ENCODE results near the gene KLHDC4. TPM values are rescaled to one million over a fixed set of nuclear protein-coding genes. Genes with fewer than 3 reads are reported as not detected.

KLHDC4 gene
- polyA plus RNA-seq, 3 donors, result 11.2 to 26.4 (median 12.6) TPM

- intact Hi-C loops (cut with micrococcal nuclease), result no loop called here
- no peak overlapping the region for H3K27ac Mint-ChIP-seq
- Histone ChIP-seq H4K20me1 (ENCODE audit: insufficient read depth, low read length) (no peaks in the 10 kb centered on the region), H3K36me3 (replicated peaks in 1 of 2; ENCODE audit: control insufficient read depth in 1 of 2, insufficient read depth in 2 of 2, low read length in 2 of 2) (peaks cover 27 to 78% of the 10 kb centered on the region in 2 donors), H3K27me3 (ENCODE audit: control insufficient read depth in 2 of 2, insufficient read depth in 2 of 2, low read length in 2 of 2) (no peaks in the 10 kb centered on the region), H3K4me2 (replicated peaks; ENCODE audit: extremely low read depth, low read length, poor library complexity, severe bottlenecking) (no peak overlapping the region), H3K79me2 (ENCODE audit: insufficient read depth, low read length) (no peaks in the 10 kb centered on the region), H3K4me1 (ENCODE audit: control insufficient read depth in 1 of 2, insufficient read depth in 2 of 2, low read length in 2 of 2) (no peaks in the 10 kb centered on the region), H3K4me3 (replicated peaks in 1 of 3; ENCODE audit: low read depth in 2 of 3, low read length in 3 of 3) (no peak overlapping the region), H3K9me3 (replicated peaks in 1 of 2; ENCODE audit: control insufficient read depth in 1 of 2, insufficient read depth in 1 of 2, low read length in 2 of 2) (no peaks in the 10 kb centered on the region), H2AFZ (ENCODE audit: insufficient read depth, low read depth, low read length, poor library complexity, severe bottlenecking) (no peak overlapping the region), H3K9ac (ENCODE audit: insufficient read depth, low read length, poor library complexity, severe bottlenecking) (no peak overlapping the region), H3K27ac (ENCODE audit: low read depth in 1 of 2, low read length in 2 of 2) (no peak overlapping the region)
- H3K27me3 Mint-ChIP-seq (ENCODE audit: low read depth in 3 of 3), result no peaks in the 10 kb centered on the region
- WGBS (ENCODE audit: insufficient coverage), result 97% methylated on average over 13 of the region's 17 CpGs
- H3K9me3 Mint-ChIP-seq, result peaks cover 0 to 2% (median 0%) of the 10 kb centered on the region in 7 donors
- H3K4me1 Mint-ChIP-seq, result no peaks in the 10 kb centered on the region
- no peak overlapping the region for H3K4me3 Mint-ChIP-seq
- H3K36me3 Mint-ChIP-seq, result peaks cover 69 to 74% of the 10 kb centered on the region in 2 donors
- TF ChIP-seq CTCF (IDR thresholded peaks at IDR 0.05), result no peak
- no peak for DNase-seq
Measured at GRCh38 chr16:87729266-87729954, 36.4 kb downstream of the KLHDC4 start.

GRCh38 chr16:87728026-87728425 lies 37.8 kb downstream of the KLHDC4 start:
- peaks cover 34 to 81% of the 10 kb centered on the region in 2 donors for H3K36me3 ChIP-seq (replicated peaks in 1 of 2; ENCODE audit: control insufficient read depth in 1 of 2, insufficient read depth in 2 of 2, low read length in 2 of 2)
- Mint-ChIP-seq H3K9me3 (peaks cover 0 to 2% (median 0%) of the 10 kb centered on the region in 7 donors), H3K36me3 (peaks cover 72 to 78% of the 10 kb centered on the region in 2 donors), H3K4me1 (no peaks in the 10 kb centered on the region), H3K4me3 (no peak overlapping the region), H3K27ac (peak overlapping the region in 1 of 7 donors; percentile 14), H3K27me3 (ENCODE audit: low read depth in 3 of 3) (peaks cover 0 to 2% (median 0%) of the 10 kb centered on the region in 3 donors)
- DNase-seq, result no peak
- no peak overlapping the region for H3K9ac ChIP-seq (ENCODE audit: insufficient read depth, low read length, poor library complexity, severe bottlenecking)
- TF ChIP-seq CTCF (IDR thresholded peaks at IDR 0.05), result no peak
- no peaks in the 10 kb centered on the region for H3K9me3 ChIP-seq (replicated peaks in 1 of 2; ENCODE audit: control insufficient read depth in 1 of 2, insufficient read depth in 1 of 2, low read length in 2 of 2)
- H4K20me1 ChIP-seq (ENCODE audit: insufficient read depth, low read length), result no peaks in the 10 kb centered on the region
- intact Hi-C loops (cut with micrococcal nuclease), result no loop called here
- H3K27me3 ChIP-seq (ENCODE audit: control insufficient read depth in 2 of 2, insufficient read depth in 2 of 2, low read length in 2 of 2), result no peaks in the 10 kb centered on the region
- H3K79me2 ChIP-seq (ENCODE audit: insufficient read depth, low read length), result no peaks in the 10 kb centered on the region
- H3K4me1 ChIP-seq (ENCODE audit: control insufficient read depth in 1 of 2, insufficient read depth in 2 of 2, low read length in 2 of 2), result no peaks in the 10 kb centered on the region
- H3K27ac ChIP-seq (ENCODE audit: low read depth in 1 of 2, low read length in 2 of 2), result no peak overlapping the region
- H3K4me3 ChIP-seq (replicated peaks in 1 of 3; ENCODE audit: low read depth in 2 of 3, low read length in 3 of 3), result no peak overlapping the region
- WGBS (ENCODE audit: insufficient coverage), result 85% methylated on average over 8 of the region's 12 CpGs
- no peak overlapping the region for H3K4me2 ChIP-seq (replicated peaks; ENCODE audit: extremely low read depth, low read length, poor library complexity, severe bottlenecking)
- no peak overlapping the region for H2AFZ ChIP-seq (ENCODE audit: insufficient read depth, low read depth, low read length, poor library complexity, severe bottlenecking)

Measured in CD14-positive monocyte (primary cell).